ENCODE results near the gene MIER3. TPM values are rescaled to one million over a fixed set of nuclear protein-coding genes. Genes with fewer than 3 reads are reported as not detected.

MIER3 gene
- total RNA-seq, 1 donor from 2014 or later = 22.2 TPM

- no peaks in the 10 kb centered on the region for H3K4me1 Mint-ChIP-seq
- intact Hi-C loops (cut with micrococcal nuclease) = no loop called here
- no peak for DNase-seq
- no peaks in the 10 kb centered on the region for H3K9me3 Mint-ChIP-seq
- TF ChIP-seq CTCF (IDR thresholded peaks at IDR 0.05) = no peak
- no peak overlapping the region for H3K4me3 Mint-ChIP-seq
- H3K27ac Mint-ChIP-seq = no peak overlapping the region
- ATAC-seq (ENCODE audit: low read depth) = no peak
- no peaks in the 10 kb centered on the region for H3K36me3 Mint-ChIP-seq (ENCODE audit: low read depth)
- POLR2A ChIA-PET = no interaction called here
- CTCF ChIA-PET = no interaction called here
- no peaks in the 10 kb centered on the region for H3K27me3 Mint-ChIP-seq
Measured at GRCh38 chr5:56977021-56977420, 25.1 kb upstream of the MIER3 start.

DNA sequence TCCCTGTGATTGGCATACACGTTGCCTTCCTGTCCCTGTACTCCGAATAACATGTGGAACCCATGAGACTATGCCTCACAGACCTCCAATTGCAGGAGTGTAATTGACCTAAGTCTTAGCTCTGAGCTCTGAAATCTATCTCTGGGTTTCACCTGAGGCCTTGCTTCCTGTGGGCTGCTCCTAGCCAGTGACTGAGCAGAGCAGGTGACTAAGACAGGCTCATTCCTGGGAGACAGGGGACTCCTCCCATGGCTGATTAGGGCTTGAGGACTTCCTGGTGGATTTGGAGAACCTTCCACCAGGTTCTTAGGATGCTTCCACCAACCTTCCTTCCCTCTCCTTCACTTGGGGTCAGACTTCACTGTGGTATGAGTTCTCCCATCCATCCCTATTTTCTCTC is 22.3 kb upstream of the MIER3 start:
- H3K9me3 Mint-ChIP-seq = no peaks in the 10 kb centered on the region
- intact Hi-C loops (cut with micrococcal nuclease) = no loop called here
- no peak overlapping the region for H3K27ac Mint-ChIP-seq
- peaks cover 2% of the 10 kb centered on the region for H3K27me3 Mint-ChIP-seq
- CTCF ChIA-PET = no interaction called here
- no peaks in the 10 kb centered on the region for H3K36me3 Mint-ChIP-seq (ENCODE audit: low read depth)
- no peak for DNase-seq
- H3K4me1 Mint-ChIP-seq = no peaks in the 10 kb centered on the region
- H3K4me3 Mint-ChIP-seq = no peak overlapping the region
- POLR2A ChIA-PET = no interaction called here
- ATAC-seq (ENCODE audit: low read depth) = no peak
- no peak for TF ChIP-seq CTCF (IDR thresholded peaks at IDR 0.05)

DNA sequence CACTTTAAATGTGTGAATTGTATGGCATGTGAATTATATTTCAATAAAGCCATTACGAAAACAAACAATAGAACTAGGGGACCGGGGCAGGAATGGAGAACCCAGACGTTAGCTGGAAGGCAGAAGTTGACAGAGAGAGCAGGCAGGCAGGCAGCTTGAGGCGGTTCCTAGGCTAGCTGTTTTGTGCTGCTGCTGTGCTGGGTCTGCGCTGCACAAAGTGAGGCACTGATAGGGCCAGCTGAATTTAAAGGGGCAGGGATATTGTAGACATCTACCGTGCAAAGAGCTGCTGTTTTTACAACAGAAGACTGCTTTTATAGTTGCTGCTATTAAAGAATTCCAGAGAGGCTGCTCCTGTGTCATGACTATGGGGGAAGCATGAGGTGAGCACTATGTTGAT is 21.6 kb upstream of the MIER3 start:
- Mint-ChIP-seq H3K27ac (no peak overlapping the region), H3K27me3 (peaks cover 2% of the 10 kb centered on the region), H3K36me3 (ENCODE audit: low read depth) (no peaks in the 10 kb centered on the region), H3K9me3 (no peaks in the 10 kb centered on the region), H3K4me3 (no peak overlapping the region), H3K4me1 (no peaks in the 10 kb centered on the region)
- ChIA-PET POLR2A (no interaction called here), CTCF (interaction anchor here (1.1 kb wide), 1 partner anchor 165 kb away, joined by 3 read pairs; no protein-coding TSS in a partner anchor)
- ATAC-seq (ENCODE audit: low read depth) (no peak), DNase-seq (no peak)
- intact Hi-C loops (cut with micrococcal nuclease) = no loop called here
- TF ChIP-seq CTCF (IDR thresholded peaks at IDR 0.05) = no peak

DNA sequence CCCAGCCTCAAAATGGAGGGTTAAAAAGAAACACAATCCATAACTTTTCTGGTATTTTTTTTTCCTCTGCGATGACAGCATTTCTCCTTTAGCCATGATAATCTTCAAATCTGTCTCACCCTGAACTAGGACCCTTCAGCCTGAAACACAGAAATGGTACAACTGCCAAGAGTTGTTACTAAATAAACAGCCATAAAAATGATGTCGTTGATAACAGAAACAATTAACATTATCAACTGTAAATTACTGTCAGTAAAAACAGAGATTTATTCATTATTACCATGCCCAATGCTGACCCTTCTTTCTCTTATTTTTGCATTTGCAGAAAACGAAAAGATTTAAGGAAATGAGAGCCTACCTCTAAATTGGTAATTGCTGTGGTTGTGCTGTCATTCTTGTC is 19.4 kb upstream of the MIER3 start:
- ATAC-seq (ENCODE audit: low read depth) (no peak), DNase-seq (no peak)
- POLR2A ChIA-PET = no interaction called here
- CTCF ChIA-PET = no interaction called here
- Mint-ChIP-seq H3K27ac (no peak overlapping the region), H3K9me3 (no peaks in the 10 kb centered on the region), H3K36me3 (ENCODE audit: low read depth) (no peaks in the 10 kb centered on the region), H3K27me3 (peaks cover 3% of the 10 kb centered on the region), H3K4me3 (no peak overlapping the region), H3K4me1 (no peaks in the 10 kb centered on the region)
- TF ChIP-seq CTCF (IDR thresholded peaks at IDR 0.05) = no peak
- intact Hi-C loops (cut with micrococcal nuclease) = no loop called here

GRCh38 chr5:56964173-56964572 is 12.2 kb upstream of the MIER3 start:
- Mint-ChIP-seq H3K4me1 (no peaks in the 10 kb centered on the region), H3K36me3 (ENCODE audit: low read depth) (no peaks in the 10 kb centered on the region), H3K27ac (no peak overlapping the region), H3K4me3 (no peak overlapping the region), H3K27me3 (peaks cover 30% of the 10 kb centered on the region), H3K9me3 (no peaks in the 10 kb centered on the region)
- DNase-seq = no peak
- no peak for ATAC-seq (ENCODE audit: low read depth)
- intact Hi-C loops (cut with micrococcal nuclease) = no loop called here
- CTCF ChIA-PET = no interaction called here
- POLR2A ChIA-PET = no interaction called here
- TF ChIP-seq CTCF (IDR thresholded peaks at IDR 0.05) = no peak

Data from activated B cell treated with CpG ODN at 0.5 μM for 24 hours (primary cell).